ENCODE data around the gene NUDT22.

DNA sequence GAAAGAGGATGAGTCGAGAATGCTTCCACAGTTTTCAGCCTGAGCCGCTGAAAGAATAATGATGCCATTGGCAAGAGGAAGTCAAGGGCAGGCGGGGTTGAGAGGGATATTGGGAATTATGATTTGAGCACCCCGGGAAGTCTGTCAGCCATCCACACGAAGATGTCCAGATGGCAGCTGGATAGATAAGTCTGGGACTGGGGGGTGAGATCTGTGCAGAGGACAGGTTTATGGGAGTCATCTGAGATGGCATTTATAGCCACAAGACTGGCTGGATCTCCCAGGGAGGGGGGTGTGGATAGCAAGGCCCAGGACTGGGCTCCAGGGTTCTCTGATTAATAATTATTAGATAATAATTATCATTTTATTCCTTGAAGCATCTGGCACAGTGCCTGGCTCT is 45.2 kb upstream of the NUDT22 start:
- TF ChIP-seq, protein P1, sequence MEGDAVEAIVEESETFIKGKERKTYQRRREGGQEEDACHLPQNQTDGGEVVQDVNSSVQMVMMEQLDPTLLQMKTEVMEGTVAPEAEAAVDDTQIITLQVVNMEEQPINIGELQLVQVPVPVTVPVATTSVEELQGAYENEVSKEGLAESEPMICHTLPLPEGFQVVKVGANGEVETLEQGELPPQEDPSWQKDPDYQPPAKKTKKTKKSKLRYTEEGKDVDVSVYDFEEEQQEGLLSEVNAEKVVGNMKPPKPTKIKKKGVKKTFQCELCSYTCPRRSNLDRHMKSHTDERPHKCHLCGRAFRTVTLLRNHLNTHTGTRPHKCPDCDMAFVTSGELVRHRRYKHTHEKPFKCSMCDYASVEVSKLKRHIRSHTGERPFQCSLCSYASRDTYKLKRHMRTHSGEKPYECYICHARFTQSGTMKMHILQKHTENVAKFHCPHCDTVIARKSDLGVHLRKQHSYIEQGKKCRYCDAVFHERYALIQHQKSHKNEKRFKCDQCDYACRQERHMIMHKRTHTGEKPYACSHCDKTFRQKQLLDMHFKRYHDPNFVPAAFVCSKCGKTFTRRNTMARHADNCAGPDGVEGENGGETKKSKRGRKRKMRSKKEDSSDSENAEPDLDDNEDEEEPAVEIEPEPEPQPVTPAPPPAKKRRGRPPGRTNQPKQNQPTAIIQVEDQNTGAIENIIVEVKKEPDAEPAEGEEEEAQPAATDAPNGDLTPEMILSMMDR (IDR thresholded peaks at IDR 0.05; ENCODE audit: insufficient read depth, low read depth, low read length): no peak
- no peak for TF ChIP-seq EZH2 (IDR thresholded peaks at IDR 0.05; ENCODE audit: insufficient read depth, low read length)
